GM23338 (cell line): ENCODE measurements around the gene ESR1. TPM values are rescaled to one million over a fixed set of nuclear protein-coding genes. Genes with fewer than 3 reads are reported as not detected.

Experiments used
- ATAC-seq: fragments of 200-7000 bp; cut with Tn5 transposase; 3 replicates; pipeline ENCODE4 v1.9.1; 2020
- DNase-seq: peaks from one replicate; pipeline ENCODE4 v3.0.0-alpha.2; 2015; ENCODE audit warnings: low spot score
- H2AFZ ChIP-seq: fragments of 200-600 bp; sonication (generic); 2 replicates; pipeline ENCODE4 v1.8.0; 2016; ENCODE audit warnings: antibody characterized with exemption, mild to moderate bottlenecking, moderate library complexity
- H3F3A ChIP-seq: fragments of 200-600 bp; sonication (generic); replicated peaks from 2 replicates; pipeline ENCODE4 v1.8.0; 2017; ENCODE audit warnings: antibody characterized with exemption, mixed run types, low read depth
- H3K27ac ChIP-seq: fragments of 200-600 bp; sonication (generic); 2 replicates; pipeline ENCODE4 v1.6.1; 2016; ENCODE audit warnings: low read depth
- H3K27me3 ChIP-seq: fragments of 200-600 bp; sonication (generic); 2 replicates; pipeline ENCODE4 v1.8.0; 2016; ENCODE audit warnings: mild to moderate bottlenecking, mixed run types, moderate library complexity; ENCODE audit not compliant: insufficient read depth
- H3K36me3 ChIP-seq: fragments of 200-600 bp; sonication (generic); 2 replicates; pipeline ENCODE4 v1.8.0; 2016; ENCODE audit warnings: mild to moderate bottlenecking; ENCODE audit not compliant: insufficient read depth
- H3K4me1 ChIP-seq: fragments of 200-600 bp; sonication (generic); 2 replicates; pipeline ENCODE4 v1.8.0; 2016; ENCODE audit warnings: mild to moderate bottlenecking, moderate library complexity; ENCODE audit not compliant: insufficient read depth
- H3K4me2 ChIP-seq: fragments of 200-600 bp; sonication (generic); 2 replicates; pipeline ENCODE4 v1.7.1; 2017; ENCODE audit warnings: mixed run types
- H3K4me3 ChIP-seq: fragments of 200-600 bp; sonication (generic); 2 replicates; pipeline ENCODE4 v1.6.1; 2016; ENCODE audit warnings: mixed run types
- H3K79me2 ChIP-seq: fragments of 200-600 bp; sonication (generic); replicated peaks from 2 replicates; pipeline ENCODE4 v1.8.0; 2017; ENCODE audit warnings: mild to moderate bottlenecking; ENCODE audit not compliant: insufficient read depth
- H3K9me2 ChIP-seq: fragments of 200-600 bp; sonication (generic); 2 replicates; pipeline ENCODE4 v1.8.0; 2017; ENCODE audit not compliant: insufficient read depth
- H4K20me1 ChIP-seq: fragments of 200-600 bp; sonication (generic); replicated peaks from 2 replicates; pipeline ENCODE4 v1.8.0; 2017; ENCODE audit warnings: mild to moderate bottlenecking; ENCODE audit not compliant: insufficient read depth
- H3K27ac Mint-ChIP-seq: 2 replicates; pipeline ENCODE4 v1.8.0; 2020; ENCODE audit warnings: inconsistent platforms, mild to moderate bottlenecking, moderate library complexity, mixed read lengths
- H3K27me3 Mint-ChIP-seq: 3 replicates; pipeline ENCODE4 v1.8.0; 2022; ENCODE audit warnings: low read depth, mild to moderate bottlenecking, moderate library complexity, mixed read lengths, inconsistent platforms; ENCODE audit not compliant: insufficient read depth, poor library complexity
- H3K36me3 Mint-ChIP-seq: 3 replicates; pipeline ENCODE4 v1.8.0; 2021; ENCODE audit warnings: low read depth, mild to moderate bottlenecking, inconsistent platforms, moderate library complexity, mixed read lengths
- H3K4me1 Mint-ChIP-seq: 3 replicates; pipeline ENCODE4 v1.8.0; 2020; ENCODE audit warnings: mild to moderate bottlenecking, inconsistent platforms, mixed read lengths
- H3K4me3 Mint-ChIP-seq: 3 replicates; pipeline ENCODE4 v1.8.0; 2021; ENCODE audit warnings: moderate library complexity, mild to moderate bottlenecking, inconsistent platforms, mixed read lengths
- H3K9me3 Mint-ChIP-seq: 3 replicates; pipeline ENCODE4 v1.8.0; 2020; ENCODE audit warnings: moderate library complexity, mild to moderate bottlenecking, inconsistent platforms, mixed read lengths
- CREB1 ChIP-seq: fragments of 250-450 bp; sonication (Bioruptor Pico); IDR thresholded peaks from 2 replicates; pipeline ENCODE4 v1.5.0; 2020; ENCODE audit warnings: low read depth, mild to moderate bottlenecking, moderate library complexity
- EZH2 ChIP-seq: fragments of 200-600 bp; sonication (generic); IDR thresholded peaks from one replicate; pipeline ENCODE4 v1.8.0; 2017; ENCODE audit warnings: antibody characterized with exemption, mild to moderate bottlenecking, low read depth; ENCODE audit not compliant: unreplicated experiment
- EZH2phosphoT487 ChIP-seq: fragments of 200-600 bp; sonication (generic); IDR thresholded peaks from one replicate; pipeline ENCODE4 v1.8.1; 2018; ENCODE audit warnings: antibody characterized with exemption; ENCODE audit not compliant: unreplicated experiment
- JUNB ChIP-seq: IDR thresholded peaks from one replicate; pipeline ENCODE4 v1.6.1; 2016; ENCODE audit warnings: antibody characterized with exemption; ENCODE audit not compliant: unreplicated experiment
- NANOG ChIP-seq: IDR thresholded peaks from 2 replicates; pipeline ENCODE4 v1.6.1; 2016; ENCODE audit warnings: antibody characterized with exemption, borderline replicate concordance
- POLR2AphosphoS5 ChIP-seq: IDR thresholded peaks from 2 replicates; pipeline ENCODE4 v1.6.1; 2016; ENCODE audit warnings: antibody characterized with exemption, low read depth
- STAT1 ChIP-seq: IDR thresholded peaks from one replicate; pipeline ENCODE4 v1.6.1; 2016; ENCODE audit warnings: antibody characterized with exemption; ENCODE audit not compliant: unreplicated experiment
- ZNF331 ChIP-seq: fragments of 250-450 bp; sonication (Bioruptor Pico); IDR thresholded peaks from 2 replicates; pipeline ENCODE4 v1.5.0; 2020; ENCODE audit warnings: low read depth, mild to moderate bottlenecking, moderate library complexity
- ZNF462 ChIP-seq: fragments of 250-450 bp; sonication (Bioruptor Pico); IDR thresholded peaks from 2 replicates; pipeline ENCODE4 v1.5.0; 2020; ENCODE audit warnings: mild to moderate bottlenecking, moderate library complexity
- polyA plus RNA-seq: library from polyadenylated mRNA; unstranded; fragments of >200 nt; fragmentation: Nextera tagmentation; extraction: Ambion mirVana; gene quantifications from 2 replicates; pipeline ENCODE4 v1.2.1, GENCODE V29; 2016
- total RNA-seq: library from RNA; depleted of rRNA; stranded (reverse); fragments of >200 nt; shearing (Covaris generic); gene quantifications from 2 replicates; pipeline ENCODE4 v1.2.3, GENCODE V29; 2014

The ESR1 gene
- total and polyA plus RNA-seq, 2 experiments from 2014 or later = 0.94 TPM; not detected in 1

GRCh38 chr6:152121910-152122309 lies 314.4 kb downstream of the ESR1 start:
- no peak overlapping the region for H3K27ac ChIP-seq
- H3K27ac Mint-ChIP-seq = no peak overlapping the region
- no peaks in the 10 kb centered on the region for H3K36me3 Mint-ChIP-seq
- no peaks in the 10 kb centered on the region for H3K36me3 ChIP-seq
- H3K27me3 Mint-ChIP-seq = no peaks in the 10 kb centered on the region
- no peaks in the 10 kb centered on the region for H3K79me2 ChIP-seq
- no peaks in the 10 kb centered on the region for H3K9me3 Mint-ChIP-seq
- no peaks in the 10 kb centered on the region for H3K4me1 ChIP-seq
- ATAC-seq = no peak
- H3K4me3 ChIP-seq = no peak overlapping the region
- H2AFZ ChIP-seq = no peak overlapping the region
- H3F3A ChIP-seq = no peaks in the 10 kb centered on the region
- H3K9me2 ChIP-seq = peaks cover 5% of the 10 kb centered on the region; the same call in 1 of the 2 replicates
- DNase-seq = no peak
- H3K27me3 ChIP-seq = no peaks in the 10 kb centered on the region
- TF ChIP-seq EZH2phosphoT487 = no peak
- no peak for TF ChIP-seq EZH2
- TF ChIP-seq ZNF462 (CRISPR knock-in tag) = no peak
- TF ChIP-seq NANOG = no peak
- no peak for TF ChIP-seq JUNB
- no peak for TF ChIP-seq STAT1
- TF ChIP-seq POLR2AphosphoS5 = no peak
- TF ChIP-seq CREB1 (CRISPR knock-in tag) = no peak
- no peak for TF ChIP-seq ZNF331 (CRISPR knock-in tag)
- H4K20me1 ChIP-seq = no peaks in the 10 kb centered on the region
- H3K4me3 Mint-ChIP-seq = no peak overlapping the region
- H3K4me2 ChIP-seq = no peak overlapping the region
- H3K4me1 Mint-ChIP-seq = no peaks in the 10 kb centered on the region
